Epithelial cell of esophagus (primary cell): ENCODE results near the gene CDC42BPA.
"Not testable (repeated sequence)": the region's sequence is repeated elsewhere in the genome, so short reads cannot be mapped to it uniquely, and the experiment has no call there.

Experiments
- DNase-seq: peaks from one replicate; pipeline ENCODE4 v3.0.0; 2010; ENCODE audit warnings: low read depth
- H3K4me3 ChIP-seq: 2 replicates; pipeline ENCODE4 v1.5.1; 2011; ENCODE audit warnings: mild to moderate bottlenecking, low read length, control low read depth
- TF ChIP-seq, protein P1 (sequence below): IDR thresholded peaks from 2 replicates; pipeline ENCODE4 v1.5.1; 2011; ENCODE audit warnings: low read depth, mild to moderate bottlenecking, low read length, control low read depth, inconsistent platforms; ENCODE audit not compliant: insufficient read depth; ENCODE audit errors: missing control alignments

CDC42BPA gene

DNA sequence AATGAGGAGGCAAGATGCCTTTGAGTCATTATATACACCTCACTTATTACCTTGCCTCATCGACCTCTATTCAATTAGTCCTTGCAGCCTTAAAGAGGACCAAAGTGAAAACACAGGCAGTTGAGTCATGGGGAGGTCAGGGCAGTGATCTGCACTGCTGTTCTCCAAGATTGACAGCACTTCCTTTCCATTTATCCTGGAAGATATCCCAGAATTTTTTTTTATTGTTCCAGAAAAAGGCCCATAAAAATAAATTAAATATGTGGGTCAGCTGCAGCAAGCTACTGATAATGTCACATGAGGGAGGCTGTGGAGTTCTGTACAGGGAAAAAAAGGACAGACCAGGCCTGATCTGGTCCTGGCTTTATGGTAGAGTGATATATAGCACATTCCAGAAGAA, 33.2 kb upstream of the CDC42BPA start:
- peak; percentile 62 for DNase-seq
- TF ChIP-seq, protein P1, sequence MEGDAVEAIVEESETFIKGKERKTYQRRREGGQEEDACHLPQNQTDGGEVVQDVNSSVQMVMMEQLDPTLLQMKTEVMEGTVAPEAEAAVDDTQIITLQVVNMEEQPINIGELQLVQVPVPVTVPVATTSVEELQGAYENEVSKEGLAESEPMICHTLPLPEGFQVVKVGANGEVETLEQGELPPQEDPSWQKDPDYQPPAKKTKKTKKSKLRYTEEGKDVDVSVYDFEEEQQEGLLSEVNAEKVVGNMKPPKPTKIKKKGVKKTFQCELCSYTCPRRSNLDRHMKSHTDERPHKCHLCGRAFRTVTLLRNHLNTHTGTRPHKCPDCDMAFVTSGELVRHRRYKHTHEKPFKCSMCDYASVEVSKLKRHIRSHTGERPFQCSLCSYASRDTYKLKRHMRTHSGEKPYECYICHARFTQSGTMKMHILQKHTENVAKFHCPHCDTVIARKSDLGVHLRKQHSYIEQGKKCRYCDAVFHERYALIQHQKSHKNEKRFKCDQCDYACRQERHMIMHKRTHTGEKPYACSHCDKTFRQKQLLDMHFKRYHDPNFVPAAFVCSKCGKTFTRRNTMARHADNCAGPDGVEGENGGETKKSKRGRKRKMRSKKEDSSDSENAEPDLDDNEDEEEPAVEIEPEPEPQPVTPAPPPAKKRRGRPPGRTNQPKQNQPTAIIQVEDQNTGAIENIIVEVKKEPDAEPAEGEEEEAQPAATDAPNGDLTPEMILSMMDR: no peak
- no peak overlapping the region for H3K4me3 ChIP-seq

DNA sequence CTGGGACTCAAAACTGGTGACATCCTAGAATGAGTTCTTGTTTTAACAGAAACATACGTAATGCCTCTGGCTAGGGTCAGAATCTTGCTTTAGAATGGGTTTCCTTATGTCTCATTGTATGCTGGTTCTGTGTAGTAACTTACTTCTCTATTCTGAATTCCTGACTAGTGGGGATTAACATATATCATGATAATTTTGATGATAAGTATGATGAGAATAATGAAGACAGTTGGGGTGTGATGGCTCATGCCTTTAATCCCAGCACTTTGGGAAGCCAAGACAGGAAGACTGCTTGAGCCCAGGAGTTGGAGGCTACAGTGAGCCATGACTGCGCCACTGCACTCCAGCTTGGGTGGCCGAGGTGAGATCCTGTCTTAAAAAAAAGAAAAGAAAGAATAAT, 31.7 kb upstream of the CDC42BPA start:
- no peak for DNase-seq
- TF ChIP-seq, protein P1: no peak

DNA sequence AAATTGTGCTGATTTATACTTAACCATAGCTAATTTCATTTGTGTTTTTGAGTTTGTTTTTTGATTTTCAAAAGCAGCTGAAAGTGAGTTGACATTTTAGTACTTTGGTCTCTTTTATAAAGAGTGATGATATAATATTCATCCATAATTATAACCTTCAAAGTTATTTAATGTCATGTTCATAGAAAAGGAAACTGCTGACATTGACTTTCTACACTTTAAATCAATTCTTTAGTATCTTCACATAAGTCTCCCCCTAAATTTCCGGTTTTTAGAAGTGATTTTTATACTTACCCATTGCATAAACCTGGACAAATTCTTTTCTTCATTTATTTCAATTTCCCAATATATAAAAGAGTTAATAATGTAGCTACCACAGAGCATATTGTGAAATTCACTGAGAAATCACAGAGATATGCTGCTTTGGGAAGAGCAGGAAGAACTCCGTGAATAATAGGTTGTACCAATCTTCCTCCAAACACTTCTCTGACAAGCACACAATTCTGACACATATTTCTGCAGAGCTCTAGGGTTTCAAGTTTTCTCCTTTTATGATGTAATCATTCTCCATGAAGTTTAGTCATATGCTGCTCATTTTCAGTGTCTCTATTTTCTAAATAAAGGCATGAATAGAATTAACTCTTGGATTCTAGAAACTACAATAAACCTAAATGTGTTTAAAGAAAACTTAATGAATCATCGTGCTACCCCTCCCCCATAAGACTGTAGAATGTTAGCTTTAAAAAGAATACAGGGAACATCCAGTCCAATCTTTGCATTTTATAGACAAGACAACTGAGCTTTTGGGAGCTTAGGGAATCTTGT, 25.6 kb upstream of the CDC42BPA start:
- DNase-seq: peak; percentile 95
- no peak overlapping the region for H3K4me3 ChIP-seq
- TF ChIP-seq, protein P1: no peak

More for the DNA sequence above, 31.7 kb upstream of the CDC42BPA start:
- H3K4me3 ChIP-seq: no peak overlapping the region

DNA sequence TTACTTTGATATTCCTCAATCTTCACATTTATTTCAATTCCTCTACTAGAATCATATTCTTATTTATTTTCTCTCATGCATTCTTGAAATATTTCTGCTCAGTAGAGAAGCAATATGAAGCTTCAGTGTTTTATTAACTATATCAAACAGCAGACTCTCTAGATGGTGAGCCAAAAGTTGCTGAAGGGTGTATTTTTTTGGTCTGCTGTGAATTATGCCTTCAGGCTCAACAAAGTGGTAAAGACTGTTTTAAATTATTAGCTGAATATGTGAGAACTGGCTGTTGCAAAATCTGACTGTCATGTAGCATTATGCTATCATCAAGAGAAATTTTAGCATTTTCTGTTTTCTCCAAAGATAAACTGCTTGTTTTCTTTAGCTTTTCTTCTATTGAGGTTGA, 24.9 kb upstream of the CDC42BPA start:
- TF ChIP-seq, protein P1: no peak
- H3K4me3 ChIP-seq: no peak overlapping the region
- no peak for DNase-seq

DNA sequence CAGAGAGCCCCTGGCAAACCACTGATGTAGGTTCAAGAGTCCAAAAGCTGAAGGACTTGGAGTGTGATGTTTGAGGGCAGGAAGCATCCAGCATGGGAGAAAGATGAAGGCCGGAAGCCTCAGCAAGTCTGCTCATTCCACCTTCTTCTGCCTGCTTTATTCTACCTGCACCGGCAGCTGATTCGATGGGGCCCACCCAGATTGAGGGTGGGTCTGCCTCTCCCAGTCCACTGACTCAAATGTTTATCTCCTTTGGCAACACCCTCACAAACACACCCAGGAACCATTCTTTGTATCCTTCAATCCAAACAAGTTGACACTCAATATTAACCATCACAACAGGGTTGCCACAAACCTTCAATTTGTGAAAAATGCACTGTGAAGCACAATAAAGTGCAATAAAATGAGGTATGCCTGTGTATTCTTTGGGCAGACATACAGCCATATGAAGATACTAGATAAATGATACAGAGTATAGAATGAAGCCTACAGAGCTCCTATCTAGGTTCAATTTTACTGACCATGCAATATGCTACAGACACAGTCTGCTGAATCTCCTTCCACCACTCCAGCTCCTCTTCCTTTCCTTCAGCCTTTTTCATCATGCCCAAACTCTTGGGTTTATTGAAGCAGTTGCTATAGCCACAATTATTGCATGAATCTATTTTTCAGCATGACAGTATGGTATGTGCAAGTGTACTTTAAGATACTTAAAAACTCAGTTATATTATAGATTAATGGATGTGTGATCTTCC, 24.0 kb upstream of the CDC42BPA start:
- DNase-seq: no peak
- TF ChIP-seq, protein P1: no peak

DNA sequence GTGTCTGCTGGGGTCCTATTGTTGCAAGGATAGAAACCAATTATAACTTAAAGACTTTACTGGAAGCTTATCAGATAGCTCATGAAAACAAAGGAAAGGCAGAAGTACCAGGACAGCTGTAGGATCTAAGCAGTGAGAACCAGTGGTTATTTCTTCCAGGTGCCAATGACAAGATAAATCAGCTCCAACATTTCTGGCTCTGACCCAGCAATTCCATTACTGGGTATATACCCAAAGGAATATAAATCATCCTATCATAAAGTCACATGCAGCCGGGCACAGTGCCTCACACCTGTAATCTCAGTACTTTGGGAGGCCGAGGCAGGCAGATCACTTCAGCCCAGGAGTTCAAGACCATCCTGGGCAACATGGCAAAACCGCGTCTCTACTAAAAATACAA, 17.8 kb upstream of the CDC42BPA start:
- H3K4me3 ChIP-seq, DNase-seq: not testable (repeated sequence)

More for the DNA sequence above, 24.0 kb upstream of the CDC42BPA start:
- no peak overlapping the region for H3K4me3 ChIP-seq

DNA sequence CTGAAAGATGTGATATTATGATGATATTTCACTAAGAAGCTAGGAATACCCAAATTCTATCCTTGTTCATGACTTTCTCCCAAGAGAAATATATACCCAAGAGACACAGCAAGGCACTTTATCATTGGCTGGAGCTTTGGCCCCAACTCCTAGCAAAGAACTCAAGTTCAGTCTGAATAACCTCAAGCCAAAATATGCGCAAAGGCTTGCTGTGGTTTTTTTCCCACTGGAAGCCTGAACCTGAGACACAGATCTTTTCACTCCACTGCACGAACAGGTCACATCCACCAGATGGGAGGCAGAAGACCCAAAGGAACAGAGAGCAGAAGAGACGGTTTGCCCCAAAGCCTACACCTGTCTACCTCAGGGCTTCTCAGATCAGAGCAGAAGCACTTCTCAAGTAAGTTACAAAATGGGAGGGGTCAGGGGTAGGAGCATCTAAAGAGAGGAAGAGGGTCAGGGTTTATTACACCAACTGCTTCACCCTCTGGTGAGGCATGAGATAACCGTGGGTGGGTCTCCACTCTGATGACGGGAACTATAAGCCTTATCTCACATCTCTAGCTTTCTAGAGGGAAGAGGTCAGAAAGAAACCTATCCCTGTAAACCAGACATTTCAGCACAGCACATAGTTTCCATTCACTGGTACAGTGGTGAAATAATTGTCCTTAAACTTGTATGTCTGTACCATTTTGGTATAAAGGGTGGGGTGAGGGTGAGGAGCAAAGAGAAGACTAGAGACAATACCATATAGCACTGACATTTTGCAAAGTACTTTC, 17.1 kb upstream of the CDC42BPA start:
- no peak overlapping the region for H3K4me3 ChIP-seq
- TF ChIP-seq, protein P1: no peak
- DNase-seq: no peak
